Activated effector memory CD4-positive, alpha-beta T cell treated with anti-CD3 and anti-CD28 coated beads, Interleukin-2, amount 50 U/mL, for 16 hours (primary cell): ENCODE measurements around the gene PDPK1.
A peak's percentile ranks its signal among the peaks of the same experiment; 100 is the strongest.
"Not testable (repeated sequence)": the region's sequence is repeated elsewhere in the genome, so short reads cannot be mapped to it uniquely, and the experiment has no call there.

Source experiments
- DNase-seq: peaks from one replicate; pipeline ENCODE4 v3.0.0-alpha.2; 2020

PDPK1 gene

GRCh38 chr16:2595393-2596205 is 57.8 kb downstream of the PDPK1 start:
- DNase-seq = no peak

GRCh38 chr16:2596747-2597559 is 59.1 kb downstream of the PDPK1 start:
- DNase-seq = no peak

GRCh38 chr16:2597560-2597902 is 59.7 kb downstream of the PDPK1 start:
- no peak for DNase-seq

- DNase-seq = no peak
Observed at GRCh38 chr16:2598133-2598641, 60.4 kb downstream of the PDPK1 start.

- no peak for DNase-seq
Observed at GRCh38 chr16:2598723-2599122, 60.9 kb downstream of the PDPK1 start.

- not testable (repeated sequence) for DNase-seq
Observed at GRCh38 chr16:2599165-2599564, 61.3 kb downstream of the PDPK1 start.

- DNase-seq = not testable (repeated sequence)
Observed at GRCh38 chr16:2599785-2600184, 62.0 kb downstream of the PDPK1 start.

GRCh38 chr16:2601301-2602025 is 63.6 kb downstream of the PDPK1 start:
- not testable (repeated sequence) for DNase-seq

- DNase-seq = not testable (repeated sequence)
Observed at GRCh38 chr16:2602175-2602574, 64.4 kb downstream of the PDPK1 start.

GRCh38 chr16:2603165-2604015 is 65.6 kb downstream of the PDPK1 start:
- DNase-seq = peak; percentile 93

- DNase-seq = not testable (repeated sequence)
Observed at GRCh38 chr16:2604016-2604369, 66.2 kb downstream of the PDPK1 start.

- DNase-seq = not testable (repeated sequence)
Observed at GRCh38 chr16:2606820-2607219, 69.0 kb downstream of the PDPK1 start.

- not testable (repeated sequence) for DNase-seq
Observed at GRCh38 chr16:2609345-2609744, 71.5 kb downstream of the PDPK1 start.

- DNase-seq = no peak
Observed at GRCh38 chr16:2609827-2610470, 72.1 kb downstream of the PDPK1 start.

GRCh38 chr16:2610781-2611498 is 73.1 kb downstream of the PDPK1 start:
- no peak for DNase-seq

GRCh38 chr16:2611499-2611862 is 73.7 kb downstream of the PDPK1 start:
- DNase-seq = no peak

GRCh38 chr16:2611877-2612276 is 74.1 kb downstream of the PDPK1 start:
- not testable (repeated sequence) for DNase-seq

- not testable (repeated sequence) for DNase-seq
Observed at GRCh38 chr16:2613251-2613650, 75.4 kb downstream of the PDPK1 start.

- no peak for DNase-seq
Observed at GRCh38 chr16:2614761-2615191, 77.0 kb downstream of the PDPK1 start.

- not testable (repeated sequence) for DNase-seq
Observed at GRCh38 chr16:2618964-2619363, 81.1 kb downstream of the PDPK1 start.

- not testable (repeated sequence) for DNase-seq
Observed at GRCh38 chr16:2619628-2620027, 81.8 kb downstream of the PDPK1 start.
